A673 (cell line): Measurements from ENCODE around the gene A1BG.

ENCODE experiments used
- EZH2 ChIP-seq: fragments of 200-600 bp; sonication (generic); IDR thresholded peaks from 2 replicates; pipeline ENCODE4 v1.6.1; 2017; ENCODE audit warnings: borderline replicate concordance, low read depth, mild to moderate bottlenecking, mixed read lengths, antibody characterized with exemption, low read length; ENCODE audit not compliant: poor library complexity, severe bottlenecking
- TF ChIP-seq, protein P1 (sequence below): fragments of 300-800, 200-600 bp; sonication (generic); conservative IDR thresholded peaks from 2 replicates; pipeline ENCODE4 v1.5.1; 2017; ENCODE audit warnings: low read depth, mild to moderate bottlenecking, antibody characterized with exemption, low read length, moderate library complexity, mixed read lengths

DNA sequence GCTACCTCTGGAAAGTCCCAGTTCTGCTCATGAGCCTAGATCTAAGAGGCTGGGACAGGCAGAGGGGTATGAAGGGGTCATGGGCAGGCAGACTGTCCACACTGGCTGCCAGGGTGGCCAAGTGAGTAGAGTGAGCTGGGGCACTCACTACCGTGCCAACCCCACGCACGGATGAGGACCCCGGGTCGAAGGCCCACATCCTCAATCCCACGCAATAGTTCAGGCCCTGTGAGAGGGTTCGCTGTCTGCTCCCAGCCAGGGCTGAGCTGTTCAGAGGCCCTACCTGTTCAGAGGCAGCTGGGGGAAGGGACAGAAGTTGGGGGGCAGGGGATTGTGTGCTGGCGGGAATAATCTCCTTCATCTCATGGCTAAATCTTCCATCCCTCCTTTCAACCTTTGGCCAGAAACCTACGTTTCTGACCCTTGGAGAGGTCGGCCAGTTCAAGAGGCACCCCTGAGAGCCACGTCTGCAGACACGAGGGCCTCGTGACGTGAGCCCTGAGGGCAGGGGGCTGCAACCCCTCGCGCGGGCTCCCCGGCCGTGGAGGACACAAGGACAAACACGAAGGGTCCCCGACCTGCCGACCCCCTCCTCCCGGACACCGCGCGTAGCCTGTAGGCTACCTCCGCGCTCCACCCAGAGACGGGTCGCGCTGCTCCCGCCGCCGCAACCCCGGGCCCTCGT, 32.7 kb upstream of the A1BG start:
- TF ChIP-seq, protein P1, sequence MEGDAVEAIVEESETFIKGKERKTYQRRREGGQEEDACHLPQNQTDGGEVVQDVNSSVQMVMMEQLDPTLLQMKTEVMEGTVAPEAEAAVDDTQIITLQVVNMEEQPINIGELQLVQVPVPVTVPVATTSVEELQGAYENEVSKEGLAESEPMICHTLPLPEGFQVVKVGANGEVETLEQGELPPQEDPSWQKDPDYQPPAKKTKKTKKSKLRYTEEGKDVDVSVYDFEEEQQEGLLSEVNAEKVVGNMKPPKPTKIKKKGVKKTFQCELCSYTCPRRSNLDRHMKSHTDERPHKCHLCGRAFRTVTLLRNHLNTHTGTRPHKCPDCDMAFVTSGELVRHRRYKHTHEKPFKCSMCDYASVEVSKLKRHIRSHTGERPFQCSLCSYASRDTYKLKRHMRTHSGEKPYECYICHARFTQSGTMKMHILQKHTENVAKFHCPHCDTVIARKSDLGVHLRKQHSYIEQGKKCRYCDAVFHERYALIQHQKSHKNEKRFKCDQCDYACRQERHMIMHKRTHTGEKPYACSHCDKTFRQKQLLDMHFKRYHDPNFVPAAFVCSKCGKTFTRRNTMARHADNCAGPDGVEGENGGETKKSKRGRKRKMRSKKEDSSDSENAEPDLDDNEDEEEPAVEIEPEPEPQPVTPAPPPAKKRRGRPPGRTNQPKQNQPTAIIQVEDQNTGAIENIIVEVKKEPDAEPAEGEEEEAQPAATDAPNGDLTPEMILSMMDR: no peak
- no peak for TF ChIP-seq EZH2
